GM19035 (cell line): Measurements from ENCODE around the gene LYPLAL1.
A peak's percentile ranks its signal among the peaks of the same experiment; 100 is the strongest.
"Not testable (repeated sequence)": the region's sequence is repeated elsewhere in the genome, so short reads cannot be mapped to it uniquely, and the experiment has no call there.

Source experiments
- ATAC-seq: cut with Tn5 transposase; IDR thresholded peaks from one replicate; pipeline ENCODE4 v1.9.1; 2021; ENCODE audit not compliant: unreplicated experiment

Gene LYPLAL1

DNA sequence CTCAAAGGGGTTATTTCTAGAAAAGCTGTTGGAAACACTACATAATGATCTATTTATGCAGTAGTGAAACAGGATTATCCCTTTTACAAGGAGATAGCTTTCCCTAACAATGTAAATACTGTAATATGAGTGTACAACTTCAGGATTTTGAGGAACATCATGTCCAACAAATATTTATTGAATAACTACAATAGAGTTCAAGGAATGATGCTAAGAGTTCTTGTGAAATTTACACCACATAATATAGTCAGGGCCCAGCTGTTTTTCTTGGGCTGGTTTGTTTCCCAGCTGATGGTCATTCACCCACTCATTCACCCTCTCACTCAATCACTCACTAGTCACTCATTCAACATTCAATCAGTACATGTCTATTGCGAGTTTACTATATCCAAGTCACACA, 12.3 kb upstream of the LYPLAL1 start:
- ATAC-seq = no peak

DNA sequence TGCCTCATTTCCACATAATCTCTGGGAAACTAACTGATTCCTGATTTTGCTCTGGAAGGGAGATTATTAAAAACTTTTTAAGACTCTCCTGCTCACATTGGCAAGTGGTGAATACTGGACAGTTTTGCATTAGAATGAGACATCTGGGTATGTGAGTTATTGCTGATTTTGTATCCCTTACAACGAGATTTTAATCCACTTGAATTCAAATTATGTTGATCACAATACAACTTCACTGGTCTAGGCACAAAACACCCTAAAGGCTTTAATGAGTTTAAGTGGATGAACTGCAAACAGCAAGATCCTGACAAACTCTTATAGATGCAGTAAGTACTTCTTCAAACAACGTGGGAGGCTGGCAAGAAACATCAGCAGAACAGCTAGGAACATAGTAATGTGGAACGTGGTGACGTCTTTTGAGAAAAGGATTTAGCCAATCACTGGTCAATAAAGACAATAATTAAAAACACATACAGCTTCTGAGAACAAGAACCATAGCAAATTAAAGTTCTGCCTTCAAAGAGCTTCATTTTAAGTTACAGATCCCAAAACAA, 10.2 kb upstream of the LYPLAL1 start:
- no peak for ATAC-seq

DNA sequence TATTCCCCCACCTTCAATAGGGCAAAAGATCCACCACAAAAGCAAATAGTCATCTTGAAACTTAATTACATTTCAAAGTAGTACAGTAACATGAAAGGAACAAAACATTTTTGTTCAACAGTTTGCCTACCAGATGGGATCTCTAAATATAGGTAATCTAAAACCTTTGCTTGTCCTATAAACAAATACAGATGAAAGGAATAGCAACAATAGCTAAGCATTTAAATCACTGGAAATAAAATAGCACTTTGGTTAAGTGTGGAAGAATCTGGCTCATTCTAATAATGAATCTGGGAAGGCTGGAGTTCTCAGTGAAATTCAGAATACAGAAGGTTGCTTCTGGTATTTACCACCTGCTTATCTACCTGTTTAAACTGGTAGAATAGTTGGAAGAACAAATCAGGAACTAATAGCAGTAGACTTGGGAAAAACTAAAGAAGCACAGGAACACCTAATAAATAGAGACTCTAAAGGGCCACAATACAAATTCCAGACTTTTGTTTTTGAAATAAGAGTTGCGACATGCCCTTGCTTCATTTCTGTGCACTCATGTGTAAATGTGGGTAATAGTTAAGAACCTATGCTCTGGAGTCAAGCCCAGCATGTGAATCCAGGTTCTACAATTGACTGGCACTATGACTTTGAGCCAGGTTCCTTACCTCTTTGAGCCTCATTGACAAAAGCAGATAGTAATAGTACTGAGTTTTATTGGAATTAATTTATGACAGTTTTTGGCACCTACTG, 2.3 kb upstream of the LYPLAL1 start:
- ATAC-seq = no peak

DNA sequence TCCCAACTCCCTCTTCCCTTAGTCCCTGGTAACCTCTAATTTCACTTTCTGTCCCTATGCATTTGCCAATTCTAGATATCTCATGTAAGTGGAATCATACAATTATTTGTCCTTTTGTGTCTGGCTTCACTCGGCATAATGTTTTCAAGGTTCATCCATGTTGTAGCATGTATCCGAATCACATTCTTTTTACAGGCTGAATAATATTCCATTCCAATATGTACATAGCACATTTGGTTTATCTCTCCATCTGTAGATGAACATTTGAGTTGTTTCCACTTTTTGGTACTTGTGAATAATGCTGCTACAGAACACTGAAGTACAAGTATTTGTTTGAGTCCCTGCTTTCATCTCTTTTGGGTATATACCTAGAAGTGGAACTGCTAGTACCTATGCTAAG, 857 bp upstream of the LYPLAL1 start:
- no peak for ATAC-seq

DNA sequence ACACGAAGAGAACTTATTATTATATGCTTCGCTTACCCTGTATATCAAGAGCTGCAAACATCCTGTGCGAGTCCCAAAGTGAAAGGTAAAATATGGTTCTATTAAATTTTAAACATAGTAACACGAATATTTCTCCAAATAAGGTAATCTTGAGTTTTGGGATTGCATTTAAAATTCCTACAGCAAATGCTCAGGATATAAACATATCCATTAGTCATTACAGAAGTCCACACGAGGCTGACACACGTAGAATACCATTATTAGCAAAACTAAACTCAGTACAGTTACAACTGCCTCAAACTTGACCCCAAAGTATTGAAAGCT, 282 bp upstream of the LYPLAL1 start:
- peak; percentile 3 for ATAC-seq

GRCh38 chr1:219174460-219175211, 958 bp downstream of the LYPLAL1 start:
- peak; percentile 36 for ATAC-seq

DNA sequence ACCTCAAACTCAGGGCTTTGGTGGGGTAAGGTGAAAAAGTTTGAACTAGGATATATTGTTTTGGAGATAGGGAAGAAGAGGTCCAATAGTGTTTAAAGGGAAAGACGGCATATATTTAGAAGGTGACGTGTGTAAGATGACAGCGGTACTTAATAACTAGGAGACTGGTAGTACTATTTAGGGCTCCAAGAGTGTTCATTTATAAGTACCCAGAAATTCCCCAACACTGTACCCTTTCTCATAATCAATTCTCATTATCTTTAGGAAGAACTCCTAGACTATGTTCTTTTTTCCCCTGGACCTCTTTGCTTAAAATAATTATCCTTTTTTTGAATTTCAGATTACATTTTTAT, 1.5 kb downstream of the LYPLAL1 start:
- no peak for ATAC-seq

DNA sequence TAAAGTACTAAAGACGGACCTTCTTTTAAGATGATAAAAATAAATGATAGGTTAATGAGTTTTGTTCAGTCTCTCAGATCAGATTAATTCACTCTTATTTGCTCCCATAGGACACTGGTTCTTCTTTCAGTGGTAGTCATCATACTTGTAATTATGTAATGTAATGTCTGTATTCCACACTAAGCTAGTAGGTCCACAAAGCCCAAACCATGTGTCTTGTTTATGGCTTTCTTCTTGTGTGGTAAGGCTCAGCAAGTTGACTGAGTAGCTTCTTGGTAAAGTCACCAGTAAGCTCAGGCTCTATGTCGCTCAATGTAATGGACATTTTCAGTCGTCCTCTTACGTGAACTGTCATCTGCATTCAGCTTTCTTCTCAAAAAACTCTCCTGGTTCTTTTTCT, 2.5 kb downstream of the LYPLAL1 start:
- no peak for ATAC-seq

- ATAC-seq = peak; percentile 21
These were observed 3.7 kb downstream of the LYPLAL1 start for GRCh38 chr1:219177363-219177762.

DNA sequence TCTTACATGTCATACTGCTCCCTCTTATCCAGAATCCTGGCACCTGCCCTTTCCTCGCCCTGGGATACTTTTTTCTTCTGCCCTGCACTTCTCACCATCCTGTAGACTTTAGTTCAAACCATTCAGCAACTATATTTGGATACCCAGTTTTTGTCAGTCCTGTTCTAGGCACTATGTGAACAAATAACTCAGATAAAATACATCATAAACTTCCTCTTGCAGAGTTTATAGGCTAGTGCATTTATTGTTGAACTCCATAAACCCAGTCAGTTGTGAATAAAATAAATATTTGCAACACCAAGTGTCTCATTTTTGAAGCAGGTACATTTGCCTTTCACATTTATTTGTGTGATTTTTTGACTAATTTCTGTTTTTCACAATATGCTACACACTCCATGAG, 4.3 kb downstream of the LYPLAL1 start:
- no peak for ATAC-seq

DNA sequence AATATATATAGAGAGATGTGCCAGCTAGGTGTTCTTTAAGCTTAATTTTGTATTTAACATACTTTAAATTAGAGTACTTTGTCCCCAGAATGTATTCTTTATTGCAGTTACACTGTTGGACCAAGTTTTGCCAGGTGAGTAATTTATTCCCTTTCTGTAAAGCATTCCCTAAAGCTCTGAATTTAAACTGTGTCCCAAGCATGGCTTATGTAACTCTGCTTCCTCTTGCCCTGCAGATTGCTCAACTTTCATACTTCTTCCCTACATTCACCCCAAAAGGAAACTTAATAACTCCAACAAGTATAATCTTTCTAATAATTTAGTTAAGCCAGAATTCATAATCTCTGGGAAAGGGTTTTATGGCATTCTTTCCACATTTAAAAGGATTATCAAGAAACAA, 5.6 kb downstream of the LYPLAL1 start:
- ATAC-seq = no peak

DNA sequence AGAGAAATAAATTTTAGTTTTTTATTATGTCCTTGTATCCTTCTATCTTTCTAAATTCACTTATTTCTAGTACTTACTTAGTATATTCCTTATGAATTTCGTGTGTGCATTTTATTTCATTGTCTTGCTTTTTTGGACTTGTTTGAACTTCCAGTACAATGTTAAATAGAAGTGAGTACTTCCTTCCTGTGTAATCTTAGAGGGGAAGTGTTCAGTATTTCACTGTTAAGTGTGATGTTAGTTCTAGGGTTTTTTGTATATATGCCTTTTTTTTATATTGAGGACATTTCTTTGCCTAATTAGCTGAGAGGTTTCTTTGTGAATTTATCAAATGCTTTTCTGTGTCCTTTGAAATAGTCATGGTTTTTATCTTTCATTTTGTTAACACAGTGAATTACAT, 10.7 kb downstream of the LYPLAL1 start:
- no peak for ATAC-seq

DNA sequence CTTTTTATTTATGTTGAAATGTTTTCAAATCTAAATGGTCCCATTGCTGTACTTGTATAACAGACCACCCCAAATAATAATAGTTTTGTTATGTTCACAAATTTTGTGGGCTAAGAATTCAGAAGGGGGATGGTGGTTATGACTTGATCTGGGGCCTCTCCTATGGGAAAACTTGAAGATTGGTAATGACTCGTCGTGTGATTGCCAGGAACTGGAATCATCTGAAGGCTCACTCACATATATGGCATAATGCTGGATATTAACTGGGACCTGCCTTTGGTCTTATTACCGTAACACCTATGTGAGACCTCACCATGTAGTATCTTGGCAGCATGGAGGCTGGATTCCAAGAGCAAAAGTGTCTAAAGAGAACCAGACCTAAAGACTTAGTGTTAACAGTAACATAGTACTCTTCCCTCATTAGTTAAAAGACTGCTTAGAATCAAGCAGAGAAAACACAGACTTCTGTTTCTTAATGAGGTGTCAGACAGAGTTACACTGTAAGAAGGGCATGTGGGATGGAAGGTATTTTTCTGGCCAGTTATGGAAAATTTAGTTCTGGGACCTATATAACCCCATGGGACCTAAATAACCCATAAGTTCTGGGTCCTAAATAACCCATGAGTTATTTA, 11.9 kb downstream of the LYPLAL1 start:
- no peak for ATAC-seq

GRCh38 chr1:219188331-219188803, 14.7 kb downstream of the LYPLAL1 start:
- ATAC-seq = no peak

GRCh38 chr1:219189021-219189824, 15.5 kb downstream of the LYPLAL1 start:
- ATAC-seq = peak; percentile 74

DNA sequence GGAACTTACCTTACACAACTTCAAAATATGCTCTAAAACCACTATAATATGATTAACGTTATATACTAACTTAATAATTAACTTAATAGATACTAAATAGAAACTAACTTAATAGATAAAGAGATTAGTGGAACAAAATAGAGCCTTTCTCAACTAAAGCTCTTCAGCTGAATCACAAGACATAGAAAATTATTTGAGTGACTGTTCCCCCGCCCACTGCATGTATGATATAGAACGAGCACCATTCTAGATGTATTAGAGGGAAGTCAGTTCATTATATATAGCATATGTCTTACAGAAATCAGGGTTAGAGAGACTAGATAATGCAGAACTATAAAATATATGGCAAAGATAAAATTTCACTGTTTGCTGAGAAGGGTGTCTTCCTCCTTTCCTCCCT, 16.3 kb downstream of the LYPLAL1 start:
- ATAC-seq = no peak

DNA sequence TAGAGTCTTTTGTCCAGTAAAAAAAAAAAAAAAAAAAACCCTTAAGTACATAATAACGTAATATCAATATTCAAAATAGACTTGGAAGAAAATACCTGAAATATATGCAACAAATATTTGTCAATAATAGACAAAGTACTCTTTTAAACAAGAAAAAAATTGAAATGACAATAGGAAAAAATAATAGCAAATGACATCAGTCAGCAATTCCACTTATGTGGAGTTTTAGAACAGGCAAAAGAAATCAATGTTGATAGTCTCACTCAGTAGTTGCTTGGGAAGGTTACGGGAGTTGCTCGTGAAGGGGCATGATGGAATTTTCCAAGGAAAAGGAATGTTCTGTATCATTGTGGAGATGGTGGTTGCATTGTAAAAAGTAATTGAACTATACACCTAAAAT, 16.9 kb downstream of the LYPLAL1 start:
- ATAC-seq = no peak

- not testable (repeated sequence) for ATAC-seq
These were observed 22.2 kb downstream of the LYPLAL1 start for GRCh38 chr1:219195833-219196232.

GRCh38 chr1:219201656-219202055, 28.0 kb downstream of the LYPLAL1 start:
- no peak for ATAC-seq

- no peak for ATAC-seq
These were observed 28.9 kb downstream of the LYPLAL1 start for GRCh38 chr1:219202567-219202966.

- no peak for ATAC-seq
These were observed 32.7 kb downstream of the LYPLAL1 start for GRCh38 chr1:219206350-219206749.
